Immature natural killer cell (primary cell): ENCODE data around the gene DPAGT1. TPM values are rescaled to one million over a fixed set of nuclear protein-coding genes. Genes with fewer than 3 reads are reported as not detected.

Experiments
- DNase-seq, 3 donors: peaks; one replicate each; pipeline ENCODE4 v3.0.0; 2022; ENCODE audit warnings: mixed read lengths in 1 of 3
- H3K27ac Mint-ChIP-seq, 6 donors: one replicate each; pipeline ENCODE4 v1.8.0; 2020; ENCODE audit warnings: mixed read lengths in 6 of 6, mild to moderate bottlenecking in 5 of 6, inconsistent platforms in 4 of 6, moderate library complexity in 3 of 6
- H3K27me3 Mint-ChIP-seq, 3 donors: one replicate each; pipeline ENCODE4 v1.8.0; 2020 to 2021; ENCODE audit warnings: low read depth in 3 of 3, mild to moderate bottlenecking in 3 of 3, mixed read lengths in 3 of 3, moderate library complexity in 3 of 3, inconsistent platforms in 1 of 3
- H3K36me3 Mint-ChIP-seq, 3 donors: one replicate each; pipeline ENCODE4 v1.8.0; 2020; ENCODE audit warnings: mixed read lengths in 3 of 3, inconsistent platforms in 2 of 3, mild to moderate bottlenecking in 2 of 3
- H3K4me1 Mint-ChIP-seq, 2 donors: one replicate each; pipeline ENCODE4 v1.8.0; 2020; ENCODE audit warnings: inconsistent platforms in 2 of 2, mild to moderate bottlenecking in 2 of 2, mixed read lengths in 2 of 2, moderate library complexity in 1 of 2
- H3K4me3 Mint-ChIP-seq, 5 donors: one replicate each; pipeline ENCODE4 v1.8.0; 2020; ENCODE audit warnings: mild to moderate bottlenecking in 5 of 5, mixed read lengths in 5 of 5, inconsistent platforms in 3 of 5, moderate library complexity in 3 of 5
- H3K9me3 Mint-ChIP-seq, 6 donors: one replicate each; pipeline ENCODE4 v1.8.0; 2020; ENCODE audit warnings: mild to moderate bottlenecking in 6 of 6, mixed read lengths in 6 of 6, inconsistent platforms in 4 of 6, moderate library complexity in 3 of 6
- polyA plus RNA-seq, 3 donors: library from polyadenylated mRNA; unstranded; fragments of 300-500 nt; fragmentation: Illumina TruSeq; gene quantifications; one replicate each; pipeline ENCODE4 v1.2.3, GENCODE V29; 2021

The DPAGT1 gene
- polyA plus RNA-seq, 3 donors from 2014 or later = 23.7 to 47.4 (median 44.5) TPM

GRCh38 chr11:119056421-119056999 lies 45.1 kb downstream of the DPAGT1 start:
- Mint-ChIP-seq H3K27ac (peak overlapping the region; percentile 91 to 98 (median 96)), H3K9me3 (no peaks in the 10 kb centered on the region), H3K36me3 (peaks cover 17 to 24% (median 18%) of the 10 kb centered on the region in 3 donors), H3K4me3 (peak overlapping the region; percentile 92 to 97 (median 96)), H3K4me1 (peaks cover 39 to 45% of the 10 kb centered on the region in 2 donors), H3K27me3 (peaks cover 0 to 13% (median 4%) of the 10 kb centered on the region in 3 donors)
- peak; percentile 43 to 59 (median 57) for DNase-seq

GRCh38 chr11:119055901-119056300 lies 45.8 kb downstream of the DPAGT1 start:
- peaks cover 17 to 29% (median 18%) of the 10 kb centered on the region in 3 donors for H3K36me3 Mint-ChIP-seq
- H3K4me1 Mint-ChIP-seq = peaks cover 41 to 45% of the 10 kb centered on the region in 2 donors
- no peaks in the 10 kb centered on the region for H3K9me3 Mint-ChIP-seq
- H3K4me3 Mint-ChIP-seq = peak overlapping the region; percentile 87 to 96 (median 92)
- H3K27me3 Mint-ChIP-seq = peaks cover 0 to 13% (median 5%) of the 10 kb centered on the region in 3 donors
- peak overlapping the region; percentile 82 to 98 (median 92) for H3K27ac Mint-ChIP-seq
- DNase-seq = peak in 1 of 3 donors; percentile 12

GRCh38 chr11:119054418-119054817 lies 47.2 kb downstream of the DPAGT1 start:
- Mint-ChIP-seq H3K4me1 (peaks cover 41 to 50% of the 10 kb centered on the region in 2 donors), H3K4me3 (peak overlapping the region in 3 of 5 donors; percentile 53 to 93 (median 53)), H3K27me3 (peaks cover under 1 to 13% (median 6%) of the 10 kb centered on the region in 3 donors), H3K9me3 (no peaks in the 10 kb centered on the region), H3K36me3 (peaks cover 22 to 37% (median 22%) of the 10 kb centered on the region in 3 donors), H3K27ac (peak overlapping the region in 2 of 6 donors; percentile 27 to 38)
- DNase-seq = no peak

DNA sequence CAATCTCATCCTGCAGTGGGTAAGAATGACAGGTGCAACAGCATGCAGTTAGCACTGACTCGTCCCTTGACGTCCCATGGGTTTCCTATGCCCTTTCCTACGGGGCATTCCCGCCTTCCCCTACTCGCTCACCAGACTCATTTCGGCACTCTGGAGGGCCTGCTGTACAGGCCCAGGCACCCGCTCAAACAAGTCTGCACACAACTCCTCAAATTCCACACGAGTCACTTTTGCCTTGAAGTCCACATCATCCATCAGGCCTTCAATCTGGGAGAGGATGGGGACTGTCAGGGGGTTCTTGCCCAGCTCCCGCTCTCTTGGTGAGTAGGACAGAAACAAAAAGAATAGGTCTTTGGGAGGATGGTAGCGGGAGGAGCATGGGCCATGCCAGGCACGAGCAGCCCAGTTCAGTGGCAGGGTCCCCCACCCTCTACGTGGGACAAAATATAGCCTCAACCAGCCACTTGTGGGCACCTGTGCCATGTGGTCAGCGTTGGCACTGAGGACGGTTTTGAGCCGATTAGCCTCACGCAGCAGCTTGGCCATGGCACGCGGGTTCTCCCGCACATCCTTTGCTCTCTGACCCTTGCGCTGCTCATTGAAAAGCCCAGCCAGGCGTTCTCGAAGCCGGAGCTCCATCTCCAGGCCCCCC lies 49.4 kb downstream of the DPAGT1 start:
- DNase-seq = no peak
- peak overlapping the region in 3 of 6 donors; percentile 19 to 81 (median 45) for H3K27ac Mint-ChIP-seq

GRCh38 chr11:119051440-119052162 lies 50.1 kb downstream of the DPAGT1 start:
- DNase-seq = no peak
- Mint-ChIP-seq H3K36me3 (peaks cover 27 to 52% (median 33%) of the 10 kb centered on the region in 3 donors), H3K27ac (no peak overlapping the region)

More for the DNA sequence above, 49.4 kb downstream of the DPAGT1 start:
- Mint-ChIP-seq H3K9me3 (no peaks in the 10 kb centered on the region), H3K27me3 (peaks cover 2 to 8% (median 5%) of the 10 kb centered on the region in 3 donors), H3K36me3 (peaks cover 25 to 48% (median 30%) of the 10 kb centered on the region in 3 donors), H3K4me1 (peaks cover 30 to 37% of the 10 kb centered on the region in 2 donors), H3K4me3 (no peak overlapping the region)

DNA sequence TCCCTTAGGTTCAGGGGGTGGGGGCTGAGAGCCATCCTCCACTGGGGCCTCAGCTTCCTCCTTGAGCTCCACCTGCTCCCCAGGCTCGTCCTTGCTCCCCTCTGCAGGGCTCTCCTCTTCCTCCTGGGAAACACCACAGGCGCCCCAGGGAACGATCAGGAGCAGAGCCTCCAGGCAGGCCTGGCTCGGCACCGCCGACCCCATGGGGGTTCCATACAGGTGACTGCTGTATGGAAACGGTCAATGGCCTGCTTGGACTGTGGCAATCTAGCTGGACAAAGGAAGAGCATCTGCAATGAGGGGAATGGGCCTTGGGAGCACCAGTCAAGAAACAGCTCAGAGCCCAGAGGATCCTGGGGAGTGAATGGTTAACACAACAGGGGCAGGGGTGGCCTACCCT lies 52.6 kb downstream of the DPAGT1 start:
- H3K9me3 Mint-ChIP-seq = no peaks in the 10 kb centered on the region
- DNase-seq = no peak
- peak overlapping the region in 1 of 6 donors; percentile 55 for H3K27ac Mint-ChIP-seq

More at GRCh38 chr11:119051440-119052162, 50.1 kb downstream of the DPAGT1 start:
- Mint-ChIP-seq H3K4me1 (peaks cover 28 to 37% of the 10 kb centered on the region in 2 donors), H3K9me3 (no peaks in the 10 kb centered on the region), H3K27me3 (peaks cover 2 to 3% (median 2%) of the 10 kb centered on the region in 3 donors), H3K4me3 (no peak overlapping the region)

GRCh38 chr11:119048644-119049043 lies 53.0 kb downstream of the DPAGT1 start:
- Mint-ChIP-seq H3K9me3 (no peaks in the 10 kb centered on the region), H3K4me1 (peaks cover 7 to 16% of the 10 kb centered on the region in 2 donors), H3K36me3 (peaks cover 23 to 62% (median 28%) of the 10 kb centered on the region in 3 donors), H3K4me3 (no peak overlapping the region), H3K27me3 (peaks cover 0 to 2% (median 2%) of the 10 kb centered on the region in 3 donors), H3K27ac (peak overlapping the region in 1 of 6 donors; percentile 71)
- no peak for DNase-seq

More for the DNA sequence above, 52.6 kb downstream of the DPAGT1 start:
- H3K27me3 Mint-ChIP-seq = peaks cover 0 to 2% (median 2%) of the 10 kb centered on the region in 3 donors
- H3K4me1 Mint-ChIP-seq = peaks cover 10 to 17% of the 10 kb centered on the region in 2 donors
- H3K4me3 Mint-ChIP-seq = no peak overlapping the region
- H3K36me3 Mint-ChIP-seq = peaks cover 27 to 65% (median 31%) of the 10 kb centered on the region in 3 donors

GRCh38 chr11:119047205-119047604 lies 54.4 kb downstream of the DPAGT1 start:
- Mint-ChIP-seq H3K4me3 (no peak overlapping the region), H3K27me3 (peaks cover 0 to 2% (median 2%) of the 10 kb centered on the region in 3 donors), H3K9me3 (no peaks in the 10 kb centered on the region), H3K4me1 (peaks cover 3 to 6% of the 10 kb centered on the region in 2 donors), H3K27ac (peak overlapping the region in 1 of 6 donors; percentile 38), H3K36me3 (peaks cover 13 to 48% (median 18%) of the 10 kb centered on the region in 3 donors)
- no peak for DNase-seq

Other genes with a start within 250 kb of the DPAGT1 start
- under 1 TPM in 2 of 3 donors, not detected in 1; 0.05 to 0.30 TPM for gene CXCR5, start 218.0 kb downstream of the DPAGT1 start, polyA plus RNA-seq
- gene BCL9L, start 175.9 kb downstream of the DPAGT1 start, polyA plus RNA-seq = 10 to 100 TPM in 1 of 3 donors, 1 to 10 TPM in 1, not detected in 1; 2.2 to 10.5 TPM
- gene UPK2, start 145.6 kb downstream of the DPAGT1 start, polyA plus RNA-seq = 1 to 10 TPM in 1 of 3 donors, under 1 TPM in 1, not detected in 1; 0.81 to 1.4 TPM
- gene FOXR1, start 130.1 kb downstream of the DPAGT1 start, polyA plus RNA-seq = not detected
- gene CENATAC, start 103.7 kb downstream of the DPAGT1 start, polyA plus RNA-seq = 10 to 100 TPM in 2 of 3 donors, 1 to 10 TPM in 1; 9.1 to 17.1 (median 10.5) TPM
- 1,000 to 10,000 TPM; 1,543 to 2,582 (median 1,747) TPM for gene RPS25, start 83.5 kb downstream of the DPAGT1 start, polyA plus RNA-seq
- gene TRAPPC4, start 83.1 kb downstream of the DPAGT1 start, polyA plus RNA-seq = 100 to 1,000 TPM; 104 to 136 (median 110) TPM
- gene SLC37A4, start 71.0 kb downstream of the DPAGT1 start, polyA plus RNA-seq = 10 to 100 TPM in 2 of 3 donors, 1 to 10 TPM in 1; 9.4 to 11.6 (median 11.4) TPM
- gene HYOU1, start 44.6 kb downstream of the DPAGT1 start, polyA plus RNA-seq = 10 to 100 TPM; 23.2 to 49.1 (median 32.9) TPM
- gene VPS11, start 34.0 kb downstream of the DPAGT1 start, polyA plus RNA-seq = 10 to 100 TPM; 33.0 to 58.8 (median 49.3) TPM
- 10 to 100 TPM in 2 of 3 donors, 1 to 10 TPM in 1; 7.6 to 19.0 (median 11.9) TPM for gene HMBS, start 17.0 kb downstream of the DPAGT1 start, polyA plus RNA-seq
- 1 to 10 TPM; 1.0 to 7.7 (median 2.6) TPM for gene C2CD2L, start 5.5 kb upstream of the DPAGT1 start, polyA plus RNA-seq
- gene HINFP, start 19.7 kb upstream of the DPAGT1 start, polyA plus RNA-seq = 10 to 100 TPM in 2 of 3 donors, 1 to 10 TPM in 1; 9.2 to 18.6 (median 11.0) TPM
- gene ABCG4, start 47.2 kb upstream of the DPAGT1 start, polyA plus RNA-seq = not detected
- gene NLRX1, start 66.9 kb upstream of the DPAGT1 start, polyA plus RNA-seq = 10 to 100 TPM; 10.7 to 20.9 (median 11.0) TPM
- gene NHERF4, start 83.6 kb upstream of the DPAGT1 start, polyA plus RNA-seq = under 1 TPM in 1 of 3 donors, not detected in 2; 0.24 TPM
- gene CBL, start 104.5 kb upstream of the DPAGT1 start, polyA plus RNA-seq = 1 to 10 TPM; 1.1 to 9.6 (median 5.0) TPM
- not detected for gene MCAM, start 215.3 kb upstream of the DPAGT1 start, polyA plus RNA-seq
- 10 to 100 TPM; 21.9 to 42.2 (median 33.5) TPM for gene RNF26, start 232.7 kb upstream of the DPAGT1 start, polyA plus RNA-seq
- gene C1QTNF5, start 239.0 kb upstream of the DPAGT1 start, polyA plus RNA-seq = not detected
- gene MFRP, start 244.9 kb upstream of the DPAGT1 start, polyA plus RNA-seq = not detected